Keratinocyte (primary cell): ENCODE results near the gene AHCY.

Experiments
- CTCF ChIP-seq, 3 experiments: IDR thresholded peaks in 1 of 3; conservative IDR thresholded peaks in 1 of 3; optimal IDR thresholded peaks in 1 of 3; 2 replicates in 2 of 3; 3 replicates in 1 of 3; pipeline versions ENCODE3 to v1.5.1; 2011; ENCODE audit warnings: low read length in 3 of 3, mild to moderate bottlenecking in 3 of 3, moderate library complexity in 2 of 3, control low read depth in 1 of 3, inconsistent platforms in 1 of 3; ENCODE audit not compliant: insufficient read depth in 2 of 3; ENCODE audit errors: extremely low read depth in 1 of 3
- EZH2 ChIP-seq: IDR thresholded peaks from one replicate; pipeline ENCODE4 v1.6.1; 2012; ENCODE audit warnings: inconsistent platforms, mild to moderate bottlenecking, low read length, moderate library complexity

GRCh38 chr20:34334654-34335407 lies 31.7 kb upstream of the AHCY start:
- TF ChIP-seq CTCF (optimal IDR thresholded peaks at IDR 0.05 in 1 of 3, IDR thresholded peaks at IDR 0.05 in 1 of 3, conservative IDR thresholded peaks at IDR 0.05 in 1 of 3; ENCODE audit: extremely low read depth in 1 of 3, insufficient read depth in 2 of 3, low read length in 3 of 3) (no peak), EZH2 (no peak)
